Tibial nerve (tissue), 4 donors: Measurements from ENCODE around the gene POU2F2. TPM values are rescaled to one million over a fixed set of nuclear protein-coding genes. Genes with fewer than 3 reads are reported as not detected.

ENCODE experiments used
- DNase-seq, 2 donors: peaks; one replicate each; pipeline ENCODE4 v3.0.0-alpha.2; 2019; ENCODE audit warnings: low spot score in 2 of 2
- H3K27ac ChIP-seq, 4 donors: fragments of 200-600 bp; sonication (generic) in 3 of 4; one replicate each; pipeline ENCODE4 v1.5.1; 2017 to 2019; ENCODE audit warnings: mild to moderate bottlenecking in 1 of 4
- H3K27me3 ChIP-seq, 2 donors: fragments of 200-600 bp; sonication (generic) in 1 of 2; one replicate each; pipeline versions ENCODE4 v1.5.1 to v1.6.0; 2017 to 2019
- H3K36me3 ChIP-seq, 3 donors: fragments of 200-600 bp; sonication (generic); one replicate each; pipeline ENCODE4 v1.5.1; 2018 to 2019
- H3K4me1 ChIP-seq, 4 donors: fragments of 200-600 bp; sonication (generic) in 3 of 4; one replicate each; pipeline ENCODE4 v1.5.1; 2017 to 2019
- H3K4me3 ChIP-seq, 4 donors: fragments of 200-600 bp; sonication (generic) in 3 of 4; one replicate each; pipeline ENCODE4 v1.5.1; 2017 to 2019; ENCODE audit warnings: mild to moderate bottlenecking in 1 of 4, moderate library complexity in 1 of 4
- H3K9me3 ChIP-seq, 4 donors: fragments of 200-600 bp; sonication (generic) in 3 of 4; one replicate each; pipeline ENCODE4 v1.5.1; 2017 to 2019
- EP300 ChIP-seq, 2 donors: sonication (generic); formaldehyde crosslinking; IDR thresholded peaks; one replicate each; pipeline ENCODE4 v1.6.1; 2017; ENCODE audit warnings: antibody characterized with exemption in 2 of 2, mild to moderate bottlenecking in 1 of 2
- POLR2A ChIP-seq, 2 donors: fragments of 450-650 bp; IDR thresholded peaks; one replicate each; pipeline ENCODE4 v1.6.1; 2017; ENCODE audit warnings: antibody characterized with exemption in 2 of 2, mild to moderate bottlenecking in 2 of 2, moderate library complexity in 2 of 2
- WGBS, 2 donors: methylation state at CpG; one replicate each; pipeline ENCODE4 v1.1.5; 2018; 5-methylcytosine and 5-hydroxymethylcytosine counted together
- total RNA-seq, 4 donors: library from RNA; depleted of rRNA; stranded (reverse); fragments of >200 nt; gene quantifications; one replicate each; pipeline ENCODE4 v1.1.0, GENCODE V29; 2016
- TF ChIP-seq, protein P1 (sequence below), 5 experiments: fragments of 200-600 bp in 3 of 5; fragments of 450-650 bp in 2 of 5; sonication (generic) in 3 of 5; IDR thresholded peaks; one replicate each; pipeline ENCODE4 v1.5.1; 2016 to 2019; ENCODE audit warnings: antibody characterized with exemption in 5 of 5, mild to moderate bottlenecking in 3 of 5, moderate library complexity in 2 of 5

Gene POU2F2
- total RNA-seq, 4 donors from 2014 or later = 0.21 to 6.0 (median 0.51) TPM

DNA sequence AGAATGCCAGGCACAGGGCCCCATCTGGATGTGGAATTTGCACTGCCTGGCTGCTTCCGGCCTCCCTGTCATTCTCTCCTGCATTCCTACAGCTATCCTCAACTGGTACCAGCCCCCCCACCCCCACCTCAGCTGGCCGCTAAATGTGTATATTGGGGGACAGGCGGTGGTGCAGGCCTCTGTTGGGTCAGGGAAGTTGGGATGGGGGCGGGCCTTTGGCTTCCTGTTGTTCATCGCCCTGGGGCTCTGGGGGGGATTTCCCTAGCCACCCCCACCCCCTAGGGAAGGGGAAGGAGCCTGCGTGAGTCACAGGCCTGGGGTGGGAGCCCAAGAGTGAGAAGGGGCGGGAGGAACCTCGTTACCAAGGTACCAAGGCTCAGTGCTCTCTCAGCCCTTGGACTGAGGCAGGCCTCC lies 10.6 kb downstream of the POU2F2 start:
- peak in 1 of 2 donors; percentile 33 for DNase-seq
- H3K4me1 ChIP-seq = peaks cover 0 to 26% (median 5%) of the 10 kb centered on the region in 4 donors
- H3K36me3 ChIP-seq = no peaks in the 10 kb centered on the region
- TF ChIP-seq EP300 (IDR thresholded peaks at IDR 0.05) = no peak
- TF ChIP-seq, protein P1, sequence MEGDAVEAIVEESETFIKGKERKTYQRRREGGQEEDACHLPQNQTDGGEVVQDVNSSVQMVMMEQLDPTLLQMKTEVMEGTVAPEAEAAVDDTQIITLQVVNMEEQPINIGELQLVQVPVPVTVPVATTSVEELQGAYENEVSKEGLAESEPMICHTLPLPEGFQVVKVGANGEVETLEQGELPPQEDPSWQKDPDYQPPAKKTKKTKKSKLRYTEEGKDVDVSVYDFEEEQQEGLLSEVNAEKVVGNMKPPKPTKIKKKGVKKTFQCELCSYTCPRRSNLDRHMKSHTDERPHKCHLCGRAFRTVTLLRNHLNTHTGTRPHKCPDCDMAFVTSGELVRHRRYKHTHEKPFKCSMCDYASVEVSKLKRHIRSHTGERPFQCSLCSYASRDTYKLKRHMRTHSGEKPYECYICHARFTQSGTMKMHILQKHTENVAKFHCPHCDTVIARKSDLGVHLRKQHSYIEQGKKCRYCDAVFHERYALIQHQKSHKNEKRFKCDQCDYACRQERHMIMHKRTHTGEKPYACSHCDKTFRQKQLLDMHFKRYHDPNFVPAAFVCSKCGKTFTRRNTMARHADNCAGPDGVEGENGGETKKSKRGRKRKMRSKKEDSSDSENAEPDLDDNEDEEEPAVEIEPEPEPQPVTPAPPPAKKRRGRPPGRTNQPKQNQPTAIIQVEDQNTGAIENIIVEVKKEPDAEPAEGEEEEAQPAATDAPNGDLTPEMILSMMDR (IDR thresholded peaks at IDR 0.05) = no peak
- no peak for TF ChIP-seq POLR2A (IDR thresholded peaks at IDR 0.05)
- H3K27me3 ChIP-seq = peaks cover 0 to 13% of the 10 kb centered on the region in 2 donors
- H3K9me3 ChIP-seq = no peaks in the 10 kb centered on the region
- 23 to 30% methylated on average over 7 to 8 of the region's 8 CpGs for WGBS, 2 donors
- peak overlapping the region in 1 of 4 donors; percentile 6 for H3K27ac ChIP-seq
- H3K4me3 ChIP-seq = no peak overlapping the region

DNA sequence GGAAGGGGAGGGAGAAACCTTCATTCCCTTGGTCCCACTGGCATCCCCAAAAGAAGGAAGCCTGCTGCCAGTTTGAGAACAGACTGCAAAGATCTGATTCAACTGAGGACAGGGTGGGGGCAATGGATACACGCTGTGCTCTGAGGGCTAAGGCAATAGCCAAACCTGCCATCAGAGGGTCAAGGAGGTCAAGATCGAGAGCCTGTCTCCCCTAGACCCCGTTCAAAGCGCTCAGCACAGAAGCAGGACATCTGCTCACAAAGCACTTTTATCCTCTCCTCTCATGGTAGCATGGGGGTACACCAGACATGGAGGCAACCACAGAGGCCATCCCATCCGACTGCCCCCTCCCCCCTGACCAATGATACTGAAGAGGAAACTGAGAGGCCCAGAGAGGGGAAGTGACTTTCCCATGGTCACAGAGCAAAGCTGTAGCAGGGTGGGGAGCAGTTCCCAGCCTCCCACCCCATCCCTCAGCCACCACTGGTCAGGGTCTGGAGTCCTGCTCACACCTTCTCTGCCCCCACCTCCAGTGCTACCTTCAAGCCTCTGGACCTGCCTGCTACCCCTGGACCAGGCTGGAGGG lies 11.1 kb downstream of the POU2F2 start:
- WGBS, 2 donors = 32 to 40% methylated on average over 5 of the region's 5 CpGs
- DNase-seq = no peak

DNA sequence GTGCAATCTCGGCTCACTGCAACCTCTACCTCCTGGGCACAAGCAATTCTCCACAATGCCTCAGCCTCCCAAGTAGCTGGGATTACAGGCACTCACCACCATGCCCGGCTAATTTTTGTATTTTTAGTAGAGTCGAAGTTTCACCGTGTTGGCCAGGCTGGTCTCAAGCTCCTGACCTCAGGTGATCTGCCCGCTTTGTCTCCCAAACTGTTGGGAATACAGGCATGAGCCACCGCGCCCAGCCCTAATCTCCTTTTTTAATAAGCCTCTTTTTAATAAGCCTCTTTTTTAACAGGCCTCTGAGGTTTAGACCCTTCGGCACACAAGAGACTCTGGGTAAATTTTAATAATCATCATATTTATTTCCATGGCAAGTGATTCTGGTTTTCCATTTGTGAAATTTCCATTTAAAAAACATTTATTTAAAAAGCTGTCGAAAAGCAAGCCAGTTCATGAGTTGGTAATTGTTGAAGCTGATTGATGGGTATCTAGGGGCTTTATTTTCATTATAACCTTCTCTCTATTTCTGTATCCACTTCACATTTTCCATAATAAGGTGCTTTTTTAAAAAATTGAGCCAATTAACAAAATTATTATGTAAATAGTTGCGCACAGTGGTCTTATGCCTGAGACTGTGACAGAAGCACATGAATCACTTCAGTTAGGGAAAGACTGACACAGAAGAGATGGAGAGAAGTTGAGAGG lies 11.8 kb downstream of the POU2F2 start:
- Histone ChIP-seq H3K4me1 (peaks cover 0 to 26% (median 5%) of the 10 kb centered on the region in 4 donors), H3K4me3 (no peak overlapping the region), H3K36me3 (no peaks in the 10 kb centered on the region), H3K27me3 (peaks cover 0 to 11% of the 10 kb centered on the region in 2 donors), H3K9me3 (no peaks in the 10 kb centered on the region), H3K27ac (no peak overlapping the region)
- no peak for DNase-seq
- 83 to 85% methylated on average over 10 of the region's 10 CpGs for WGBS, 2 donors
- TF ChIP-seq, protein P1 (IDR thresholded peaks at IDR 0.05) = no peak
- TF ChIP-seq EP300 (IDR thresholded peaks at IDR 0.05) (no peak), POLR2A (IDR thresholded peaks at IDR 0.05) (no peak)

More for the DNA sequence above, 11.1 kb downstream of the POU2F2 start:
- peaks cover 0 to 13% of the 10 kb centered on the region in 2 donors for H3K27me3 ChIP-seq
- peaks cover 0 to 26% (median 5%) of the 10 kb centered on the region in 4 donors for H3K4me1 ChIP-seq
- H3K27ac ChIP-seq = peak overlapping the region in 1 of 4 donors; percentile 6
- no peak overlapping the region for H3K4me3 ChIP-seq
- H3K36me3 ChIP-seq = no peaks in the 10 kb centered on the region
- TF ChIP-seq, protein P1 (IDR thresholded peaks at IDR 0.05) = no peak
- no peaks in the 10 kb centered on the region for H3K9me3 ChIP-seq

DNA sequence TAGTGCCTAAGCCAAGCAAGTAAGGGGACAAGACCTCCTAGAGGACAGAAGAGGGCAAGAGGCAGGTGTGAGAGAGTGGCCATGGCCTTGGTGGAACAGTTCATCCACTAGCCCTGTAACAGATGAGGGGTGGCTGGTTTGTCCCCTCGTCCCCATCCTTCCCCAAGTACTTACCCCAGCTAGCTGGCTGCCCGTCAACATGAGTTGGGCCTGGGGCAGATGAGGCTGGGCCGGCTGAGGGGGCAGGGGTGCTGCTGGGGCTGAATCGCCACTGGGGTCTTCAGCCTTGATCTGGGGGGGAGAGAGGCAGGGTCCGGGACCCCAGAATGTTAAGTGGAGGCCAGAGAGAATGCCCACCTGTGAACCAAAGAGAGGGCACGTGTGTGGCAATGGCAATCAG lies 15.2 kb downstream of the POU2F2 start:
- Histone ChIP-seq H3K27me3 (no peaks in the 10 kb centered on the region), H3K4me3 (no peak overlapping the region), H3K4me1 (peaks cover 0 to 19% (median 8%) of the 10 kb centered on the region in 4 donors), H3K36me3 (no peaks in the 10 kb centered on the region), H3K27ac (no peak overlapping the region), H3K9me3 (no peaks in the 10 kb centered on the region)
- 87 to 90% methylated on average over 5 to 6 of the region's 6 CpGs for WGBS, 2 donors
- no peak for DNase-seq
- no peak for TF ChIP-seq EP300 (IDR thresholded peaks at IDR 0.05)
- TF ChIP-seq POLR2A (IDR thresholded peaks at IDR 0.05) = no peak
- TF ChIP-seq, protein P1 (IDR thresholded peaks at IDR 0.05) = no peak
